ENCODE data around the gene MORN1.

GRCh38 chr1:2330519-2331199 is 60.7 kb downstream of the MORN1 start:
- TF ChIP-seq CTCF (IDR thresholded peaks at IDR 0.05; ENCODE audit: insufficient read depth, low read length, poor library complexity, severe bottlenecking) (no peak), EZH2phosphoT487 (conservative IDR thresholded peaks at IDR 0.05; ENCODE audit: low read length) (no peak)
